GM19468 (cell line): Measurements from ENCODE around the gene LSM11.

Experiments used
- ATAC-seq: cut with Tn5 transposase; IDR thresholded peaks from one replicate; pipeline ENCODE4 v1.9.1; 2021; ENCODE audit warnings: mild to moderate bottlenecking, moderate library complexity, moderate number of reproducible peaks; ENCODE audit not compliant: unreplicated experiment; ENCODE audit errors: extremely low read depth

LSM11 gene

DNA sequence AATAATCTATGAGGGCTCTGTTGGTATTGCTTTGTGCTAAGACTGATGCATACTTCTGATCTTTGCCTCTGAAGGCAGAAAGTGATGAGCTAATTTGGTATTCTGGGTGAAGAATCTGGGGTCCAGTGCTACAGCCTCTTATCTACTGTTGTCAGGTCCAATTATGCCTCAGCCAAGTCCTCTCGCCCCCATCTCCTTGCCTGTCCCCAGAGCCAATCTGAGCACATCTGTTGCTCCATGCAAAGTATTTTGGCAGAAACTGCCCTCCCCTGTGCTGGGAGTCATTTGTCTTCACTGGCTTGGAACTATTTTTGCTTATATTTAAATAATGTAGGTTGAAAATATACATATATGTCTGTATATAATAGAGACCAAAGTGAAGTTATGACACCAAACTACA lies 23.4 kb downstream of the LSM11 start:
- no peak for ATAC-seq

GRCh38 chr5:157767689-157768088 lies 24.2 kb downstream of the LSM11 start:
- no peak for ATAC-seq

GRCh38 chr5:157770665-157771064 lies 27.2 kb downstream of the LSM11 start:
- ATAC-seq = no peak

DNA sequence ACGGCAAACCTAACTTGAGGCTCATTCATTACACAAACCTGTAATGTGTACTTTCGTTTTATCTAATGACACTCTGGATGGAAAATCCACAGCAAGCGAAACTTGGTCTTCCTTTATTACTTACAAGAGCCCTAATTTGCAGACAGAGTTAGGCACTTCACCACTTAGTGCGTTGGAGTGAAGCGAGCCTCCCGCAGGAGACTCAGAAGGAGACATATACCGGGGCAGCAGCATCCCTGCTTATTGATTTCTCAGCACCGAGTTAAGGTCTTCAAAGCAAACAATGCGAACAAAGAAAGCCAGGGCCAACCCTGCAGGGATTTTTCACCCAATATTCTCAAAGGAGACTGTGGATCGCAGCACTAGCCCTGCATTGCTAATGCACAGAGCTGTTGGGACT lies 28.6 kb downstream of the LSM11 start:
- no peak for ATAC-seq

DNA sequence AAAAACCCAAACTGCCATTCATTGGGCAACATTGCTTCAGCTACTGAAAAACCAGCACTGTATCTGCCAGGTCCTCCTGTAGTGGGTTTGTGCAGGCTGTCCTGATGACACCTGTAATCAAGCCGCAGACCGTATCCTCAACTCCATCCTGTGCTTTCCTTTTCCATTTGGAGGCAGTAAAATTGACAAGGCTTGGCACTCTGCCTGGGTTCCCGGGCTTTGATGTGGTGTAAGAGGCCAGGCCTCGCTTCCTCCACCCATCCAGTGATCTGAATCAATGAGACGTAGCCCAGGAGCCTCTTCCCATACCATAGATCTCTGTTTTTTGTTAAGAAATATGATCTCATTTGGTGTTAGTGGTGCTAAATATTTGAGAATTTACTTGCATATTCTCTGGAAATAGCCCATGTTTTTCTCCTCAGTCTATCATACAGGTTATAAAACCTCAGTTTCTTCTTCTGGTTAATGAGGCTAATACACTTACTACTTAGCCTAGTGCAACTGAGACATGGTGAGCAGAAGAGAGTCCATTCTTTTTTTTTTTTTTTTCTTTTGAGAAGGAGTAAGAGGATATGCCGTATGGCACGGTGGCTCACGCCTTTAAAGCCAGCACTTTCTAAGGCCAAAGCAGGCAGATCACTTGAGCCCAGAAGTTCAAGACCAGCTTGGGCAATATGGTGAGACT lies 34.8 kb downstream of the LSM11 start:
- no peak for ATAC-seq

GRCh38 chr5:157779221-157779620 lies 35.7 kb downstream of the LSM11 start:
- no peak for ATAC-seq

- no peak for ATAC-seq
Measured at GRCh38 chr5:157785801-157786200, 42.3 kb downstream of the LSM11 start.

- ATAC-seq = no peak
Measured at GRCh38 chr5:157793301-157793700, 49.8 kb downstream of the LSM11 start.

DNA sequence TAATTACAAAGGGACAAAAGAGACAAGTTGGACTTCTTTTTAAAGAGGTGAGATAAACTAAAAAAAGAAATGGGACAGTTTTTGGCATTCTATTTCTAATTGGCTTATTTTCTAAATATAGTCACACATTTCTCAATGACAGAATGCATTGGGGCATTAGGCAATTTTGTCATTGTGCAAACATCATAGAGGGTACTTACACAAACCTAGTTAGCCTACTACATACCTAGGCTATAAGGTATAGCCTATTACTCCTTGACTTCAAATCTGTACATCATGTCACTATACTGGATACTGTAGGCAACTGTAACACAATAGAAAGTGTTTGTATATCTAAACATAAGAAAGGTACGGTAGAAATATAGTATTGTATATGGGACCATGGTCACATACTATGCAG lies 56.1 kb downstream of the LSM11 start:
- no peak for ATAC-seq

DNA sequence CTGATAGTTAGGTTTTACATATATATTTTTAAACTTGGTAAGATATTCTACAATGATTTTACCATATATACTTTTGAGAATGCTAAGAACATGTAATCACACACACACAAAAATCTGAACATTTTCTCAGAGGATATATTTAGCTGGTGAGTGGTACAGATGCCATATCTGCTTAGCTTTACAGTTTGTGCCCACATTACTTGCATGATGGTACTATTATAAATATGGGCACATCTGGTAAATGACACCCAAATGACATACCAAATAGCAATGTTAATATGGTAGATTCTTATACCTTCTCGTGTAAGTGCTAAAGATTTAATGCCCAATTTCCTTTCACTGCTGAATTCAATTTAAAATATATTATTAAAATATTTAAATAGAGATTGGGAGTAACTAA lies 56.6 kb downstream of the LSM11 start:
- no peak for ATAC-seq

- no peak for ATAC-seq
Measured at GRCh38 chr5:157802736-157803135, 59.2 kb downstream of the LSM11 start.

DNA sequence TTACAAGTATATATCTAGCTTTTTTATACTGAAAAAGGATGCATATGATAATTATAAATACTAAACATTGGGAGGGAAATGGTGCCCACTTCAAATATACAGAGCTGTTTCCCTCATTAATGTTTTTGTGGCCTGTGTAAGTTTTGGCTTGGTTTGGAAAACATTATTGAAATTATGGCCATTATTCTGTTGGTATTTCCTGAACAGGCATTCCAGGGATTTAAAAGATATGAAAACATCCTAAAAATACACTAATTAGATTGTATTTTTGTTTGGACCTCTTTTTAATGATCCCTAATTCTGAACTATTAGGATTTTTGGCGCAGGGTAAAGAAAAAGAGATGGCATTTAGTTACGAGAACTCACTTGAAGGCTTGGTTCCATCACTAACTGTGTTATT lies 64.5 kb downstream of the LSM11 start:
- no peak for ATAC-seq
